Neural crest cell (in vitro differentiated cells): ENCODE data around the gene FCN2. TPM values are rescaled to one million over a fixed set of nuclear protein-coding genes. Genes with fewer than 3 reads are reported as not detected.

Experiments used
- DNase-seq: peaks from one replicate; pipeline ENCODE4 v3.0.0; 2021; ENCODE audit warnings: low read depth, mixed read lengths, low spot score
- H3K27ac Mint-ChIP-seq: one replicate; pipeline ENCODE4 v1.8.0; 2021; ENCODE audit warnings: mild to moderate bottlenecking, mixed read lengths; ENCODE audit not compliant: unreplicated experiment
- H3K27me3 Mint-ChIP-seq: 2 replicates; pipeline ENCODE4 v1.8.0; 2021; ENCODE audit warnings: low read depth, mild to moderate bottlenecking, mixed read lengths
- H3K36me3 Mint-ChIP-seq: 2 replicates; pipeline ENCODE4 v1.8.0; 2021; ENCODE audit warnings: low read depth, mild to moderate bottlenecking, mixed read lengths
- H3K4me1 Mint-ChIP-seq: 2 replicates; pipeline ENCODE4 v1.8.0; 2021; ENCODE audit warnings: mixed read lengths
- H3K4me3 Mint-ChIP-seq: one replicate; pipeline ENCODE4 v1.8.0; 2021; ENCODE audit warnings: mild to moderate bottlenecking, mixed read lengths
- H3K9me3 Mint-ChIP-seq: 2 replicates; pipeline ENCODE4 v1.8.0; 2021; ENCODE audit warnings: mixed read lengths
- total RNA-seq: library from RNA; stranded (reverse); gene quantifications from 2 replicates; pipeline ENCODE4 v1.2.1, GENCODE V29; 2021
- TF ChIP-seq, protein P1 (sequence below): fragments of 200-600 bp; sonication (generic); conservative IDR thresholded peaks from 2 replicates; pipeline ENCODE4 v1.5.0; 2021; ENCODE audit warnings: antibody characterized with exemption, mild to moderate bottlenecking

FCN2 gene
- total RNA-seq, 1 donor from 2014 or later: not detected

DNA sequence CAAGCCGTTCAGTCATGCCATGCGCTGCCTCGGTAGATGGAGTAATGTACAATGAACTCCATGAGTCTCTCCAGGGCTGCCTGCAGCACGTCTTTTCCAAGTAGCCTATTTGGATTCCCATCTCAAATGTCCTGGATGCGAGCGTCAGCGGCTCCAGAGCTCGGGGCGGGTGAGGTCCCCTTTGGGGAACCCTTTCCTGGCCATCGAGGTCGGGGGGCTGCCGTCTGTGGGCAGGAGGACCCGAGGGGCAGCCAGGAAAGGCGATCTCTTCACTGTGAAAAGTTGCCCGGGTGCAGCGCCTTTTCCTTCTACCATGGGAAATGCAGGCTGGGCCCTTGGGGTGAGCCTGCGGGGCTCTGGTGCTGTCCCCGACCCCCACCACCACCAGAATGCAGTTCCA, 36.9 kb upstream of the FCN2 start:
- no peaks in the 10 kb centered on the region for H3K27me3 Mint-ChIP-seq
- no peaks in the 10 kb centered on the region for H3K4me1 Mint-ChIP-seq
- no peak for DNase-seq
- H3K4me3 Mint-ChIP-seq: no peak overlapping the region
- TF ChIP-seq, protein P1, sequence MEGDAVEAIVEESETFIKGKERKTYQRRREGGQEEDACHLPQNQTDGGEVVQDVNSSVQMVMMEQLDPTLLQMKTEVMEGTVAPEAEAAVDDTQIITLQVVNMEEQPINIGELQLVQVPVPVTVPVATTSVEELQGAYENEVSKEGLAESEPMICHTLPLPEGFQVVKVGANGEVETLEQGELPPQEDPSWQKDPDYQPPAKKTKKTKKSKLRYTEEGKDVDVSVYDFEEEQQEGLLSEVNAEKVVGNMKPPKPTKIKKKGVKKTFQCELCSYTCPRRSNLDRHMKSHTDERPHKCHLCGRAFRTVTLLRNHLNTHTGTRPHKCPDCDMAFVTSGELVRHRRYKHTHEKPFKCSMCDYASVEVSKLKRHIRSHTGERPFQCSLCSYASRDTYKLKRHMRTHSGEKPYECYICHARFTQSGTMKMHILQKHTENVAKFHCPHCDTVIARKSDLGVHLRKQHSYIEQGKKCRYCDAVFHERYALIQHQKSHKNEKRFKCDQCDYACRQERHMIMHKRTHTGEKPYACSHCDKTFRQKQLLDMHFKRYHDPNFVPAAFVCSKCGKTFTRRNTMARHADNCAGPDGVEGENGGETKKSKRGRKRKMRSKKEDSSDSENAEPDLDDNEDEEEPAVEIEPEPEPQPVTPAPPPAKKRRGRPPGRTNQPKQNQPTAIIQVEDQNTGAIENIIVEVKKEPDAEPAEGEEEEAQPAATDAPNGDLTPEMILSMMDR: no peak
- no peaks in the 10 kb centered on the region for H3K9me3 Mint-ChIP-seq
- H3K36me3 Mint-ChIP-seq: no peaks in the 10 kb centered on the region
- H3K27ac Mint-ChIP-seq: peak overlapping the region; percentile 29

DNA sequence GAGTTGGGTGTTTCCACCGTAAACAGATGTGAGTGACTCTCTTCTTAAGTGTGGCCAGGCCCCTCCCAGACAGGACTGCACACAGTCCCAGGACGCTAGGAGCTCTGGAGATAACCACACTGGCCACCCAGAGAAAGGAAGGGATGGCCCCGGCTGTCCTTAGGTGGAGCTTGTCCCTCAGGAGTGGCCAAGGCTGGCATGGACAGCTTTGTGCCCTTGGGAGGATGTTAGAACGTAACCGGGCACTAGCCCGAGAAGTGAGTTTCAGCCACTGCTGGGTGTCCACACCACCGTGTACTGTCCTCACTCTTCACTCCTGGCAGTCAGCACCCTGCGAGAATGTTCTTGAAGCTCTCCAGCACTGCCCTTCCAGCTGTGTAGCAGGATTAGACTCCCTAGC, 35.8 kb upstream of the FCN2 start:
- no peak overlapping the region for H3K4me3 Mint-ChIP-seq
- no peaks in the 10 kb centered on the region for H3K36me3 Mint-ChIP-seq
- no peaks in the 10 kb centered on the region for H3K9me3 Mint-ChIP-seq
- no peaks in the 10 kb centered on the region for H3K4me1 Mint-ChIP-seq
- H3K27ac Mint-ChIP-seq: no peak overlapping the region
- DNase-seq: no peak
- no peaks in the 10 kb centered on the region for H3K27me3 Mint-ChIP-seq
- TF ChIP-seq, protein P1: no peak

DNA sequence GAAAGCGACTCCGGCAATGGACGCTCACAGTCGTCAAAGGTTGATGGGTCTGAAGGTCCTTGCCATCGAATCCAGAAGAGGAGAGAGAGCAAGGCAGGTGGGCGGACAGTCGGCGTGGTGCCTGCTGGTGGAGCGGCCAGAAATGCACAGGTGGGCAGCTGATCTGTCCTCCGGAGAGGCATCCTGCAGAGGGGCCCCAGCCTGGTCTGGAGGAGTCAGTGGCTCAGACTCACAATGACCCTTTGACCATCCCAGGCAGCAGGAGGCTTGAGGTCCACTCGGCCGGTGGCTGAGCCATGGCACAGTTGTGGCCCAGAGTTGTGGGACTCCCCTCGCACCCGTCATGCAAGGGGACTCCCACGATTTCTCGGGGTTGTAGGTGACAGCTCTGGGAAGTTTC, 34.4 kb upstream of the FCN2 start:
- no peaks in the 10 kb centered on the region for H3K27me3 Mint-ChIP-seq
- H3K9me3 Mint-ChIP-seq: no peaks in the 10 kb centered on the region
- TF ChIP-seq, protein P1: no peak
- H3K27ac Mint-ChIP-seq: no peak overlapping the region
- DNase-seq: no peak
- no peaks in the 10 kb centered on the region for H3K36me3 Mint-ChIP-seq
- H3K4me1 Mint-ChIP-seq: no peaks in the 10 kb centered on the region
- H3K4me3 Mint-ChIP-seq: no peak overlapping the region

DNA sequence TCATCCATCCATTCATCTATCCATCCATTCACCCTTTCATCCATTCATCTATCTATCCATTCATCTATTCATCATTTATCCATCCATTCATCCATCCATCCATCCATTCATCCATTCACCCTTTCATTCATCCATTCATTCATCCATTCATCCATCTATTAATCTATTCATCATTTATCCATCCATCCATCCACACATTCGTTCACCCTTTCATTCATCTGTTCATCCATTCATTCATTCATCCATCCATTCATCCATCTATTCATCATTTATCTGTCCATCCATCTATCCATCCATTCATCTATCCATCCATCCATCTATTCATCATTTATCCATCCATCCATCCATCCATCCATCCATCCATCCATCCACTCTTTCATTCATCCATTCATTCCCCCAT, 33.9 kb upstream of the FCN2 start:
- Mint-ChIP-seq H3K27ac (no peak overlapping the region), H3K9me3 (no peaks in the 10 kb centered on the region), H3K4me3 (no peak overlapping the region), H3K4me1 (no peaks in the 10 kb centered on the region), H3K27me3 (no peaks in the 10 kb centered on the region), H3K36me3 (no peaks in the 10 kb centered on the region)
- TF ChIP-seq, protein P1: no peak
- DNase-seq: no peak

DNA sequence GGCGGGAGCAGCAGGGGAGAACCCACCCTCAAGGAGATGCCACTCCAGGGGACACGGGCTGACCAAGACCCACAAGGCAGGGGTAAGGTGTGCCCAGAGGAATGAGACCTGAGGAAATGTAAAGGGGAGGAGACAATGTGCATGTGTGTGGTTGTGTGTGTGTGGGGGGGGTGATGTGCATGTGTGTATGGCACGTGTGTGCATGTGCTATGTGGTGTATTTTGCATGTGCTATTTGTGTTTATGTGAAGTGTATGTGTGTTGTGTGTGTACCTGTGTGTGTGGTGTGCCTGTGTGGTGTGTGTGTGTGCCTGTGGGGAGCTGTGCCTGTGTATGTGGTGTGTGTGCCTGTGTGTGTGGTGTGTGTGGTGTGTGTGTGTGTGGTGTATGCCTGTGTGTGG, 33.5 kb upstream of the FCN2 start:
- Mint-ChIP-seq H3K27ac (no peak overlapping the region), H3K27me3 (no peaks in the 10 kb centered on the region), H3K36me3 (no peaks in the 10 kb centered on the region), H3K4me1 (no peaks in the 10 kb centered on the region), H3K4me3 (no peak overlapping the region), H3K9me3 (no peaks in the 10 kb centered on the region)
- TF ChIP-seq, protein P1: no peak
- no peak for DNase-seq
